ENCODE data around the gene TMEM176A.

DNA sequence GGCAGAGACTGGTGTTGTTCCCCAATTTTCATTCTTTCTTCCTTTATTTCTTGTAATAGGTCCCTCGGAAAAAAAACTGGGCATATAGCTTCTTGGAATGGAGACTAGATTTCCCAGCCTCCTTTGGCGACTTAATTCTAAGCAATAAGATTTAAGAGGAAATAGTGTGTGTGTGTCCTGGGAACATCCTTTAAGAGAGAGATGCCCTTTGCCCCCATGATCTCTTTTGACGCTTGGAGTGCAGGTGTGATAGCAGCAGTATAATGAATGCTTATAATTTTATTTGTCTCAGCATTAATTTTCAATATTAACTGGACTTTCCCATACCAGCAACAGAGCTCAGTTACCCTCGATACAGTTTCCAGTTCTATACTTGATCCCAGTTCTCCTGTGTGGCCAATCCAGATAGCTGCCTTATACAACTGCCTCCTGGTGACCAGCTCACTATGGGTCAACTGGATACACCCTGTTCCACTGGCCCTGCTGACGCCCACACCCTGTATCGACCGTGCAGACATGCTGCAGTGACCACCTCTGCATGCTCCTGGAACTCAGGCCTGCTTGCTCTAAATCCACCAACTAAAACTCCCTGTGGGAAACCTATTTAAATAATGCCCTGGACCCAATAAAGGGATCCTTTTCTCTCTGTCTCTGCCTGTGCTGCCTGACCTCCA, 13.9 kb downstream of the TMEM176A start:
- TF ChIP-seq, protein P1, sequence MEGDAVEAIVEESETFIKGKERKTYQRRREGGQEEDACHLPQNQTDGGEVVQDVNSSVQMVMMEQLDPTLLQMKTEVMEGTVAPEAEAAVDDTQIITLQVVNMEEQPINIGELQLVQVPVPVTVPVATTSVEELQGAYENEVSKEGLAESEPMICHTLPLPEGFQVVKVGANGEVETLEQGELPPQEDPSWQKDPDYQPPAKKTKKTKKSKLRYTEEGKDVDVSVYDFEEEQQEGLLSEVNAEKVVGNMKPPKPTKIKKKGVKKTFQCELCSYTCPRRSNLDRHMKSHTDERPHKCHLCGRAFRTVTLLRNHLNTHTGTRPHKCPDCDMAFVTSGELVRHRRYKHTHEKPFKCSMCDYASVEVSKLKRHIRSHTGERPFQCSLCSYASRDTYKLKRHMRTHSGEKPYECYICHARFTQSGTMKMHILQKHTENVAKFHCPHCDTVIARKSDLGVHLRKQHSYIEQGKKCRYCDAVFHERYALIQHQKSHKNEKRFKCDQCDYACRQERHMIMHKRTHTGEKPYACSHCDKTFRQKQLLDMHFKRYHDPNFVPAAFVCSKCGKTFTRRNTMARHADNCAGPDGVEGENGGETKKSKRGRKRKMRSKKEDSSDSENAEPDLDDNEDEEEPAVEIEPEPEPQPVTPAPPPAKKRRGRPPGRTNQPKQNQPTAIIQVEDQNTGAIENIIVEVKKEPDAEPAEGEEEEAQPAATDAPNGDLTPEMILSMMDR (IDR thresholded peaks at IDR 0.05) = no peak
- no peak for TF ChIP-seq POLR2A (IDR thresholded peaks at IDR 0.05)
